ENCODE results near the gene CLIP2. TPM values are rescaled to one million over a fixed set of nuclear protein-coding genes. Genes with fewer than 3 reads are reported as not detected.
A peak's percentile ranks its signal among the peaks of the same experiment; 100 is the strongest.
"Not testable (repeated sequence)": the region's sequence is repeated elsewhere in the genome, so short reads cannot be mapped to it uniquely, and the experiment has no call there.

Gene CLIP2
- total RNA-seq, 1 donor from 2014 or later: 24.3 TPM

GRCh38 chr7:74312418-74313028 is 23.3 kb downstream of the CLIP2 start:
- no peak for DNase-seq
- ATAC-seq: no peak
- intact Hi-C loops (cut with DNase I): no loop called here
- no peaks in the 10 kb centered on the region for H3K36me3 ChIP-seq
- H3K27me3 ChIP-seq: no peaks in the 10 kb centered on the region
- H3K4me3 ChIP-seq: no peak overlapping the region
- H3K4me1 ChIP-seq: no peaks in the 10 kb centered on the region
- TF ChIP-seq, protein P1, sequence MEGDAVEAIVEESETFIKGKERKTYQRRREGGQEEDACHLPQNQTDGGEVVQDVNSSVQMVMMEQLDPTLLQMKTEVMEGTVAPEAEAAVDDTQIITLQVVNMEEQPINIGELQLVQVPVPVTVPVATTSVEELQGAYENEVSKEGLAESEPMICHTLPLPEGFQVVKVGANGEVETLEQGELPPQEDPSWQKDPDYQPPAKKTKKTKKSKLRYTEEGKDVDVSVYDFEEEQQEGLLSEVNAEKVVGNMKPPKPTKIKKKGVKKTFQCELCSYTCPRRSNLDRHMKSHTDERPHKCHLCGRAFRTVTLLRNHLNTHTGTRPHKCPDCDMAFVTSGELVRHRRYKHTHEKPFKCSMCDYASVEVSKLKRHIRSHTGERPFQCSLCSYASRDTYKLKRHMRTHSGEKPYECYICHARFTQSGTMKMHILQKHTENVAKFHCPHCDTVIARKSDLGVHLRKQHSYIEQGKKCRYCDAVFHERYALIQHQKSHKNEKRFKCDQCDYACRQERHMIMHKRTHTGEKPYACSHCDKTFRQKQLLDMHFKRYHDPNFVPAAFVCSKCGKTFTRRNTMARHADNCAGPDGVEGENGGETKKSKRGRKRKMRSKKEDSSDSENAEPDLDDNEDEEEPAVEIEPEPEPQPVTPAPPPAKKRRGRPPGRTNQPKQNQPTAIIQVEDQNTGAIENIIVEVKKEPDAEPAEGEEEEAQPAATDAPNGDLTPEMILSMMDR (IDR thresholded peaks at IDR 0.05): no peak
- no peak overlapping the region for H3K27ac ChIP-seq
- no peaks in the 10 kb centered on the region for H3K9me3 ChIP-seq

DNA sequence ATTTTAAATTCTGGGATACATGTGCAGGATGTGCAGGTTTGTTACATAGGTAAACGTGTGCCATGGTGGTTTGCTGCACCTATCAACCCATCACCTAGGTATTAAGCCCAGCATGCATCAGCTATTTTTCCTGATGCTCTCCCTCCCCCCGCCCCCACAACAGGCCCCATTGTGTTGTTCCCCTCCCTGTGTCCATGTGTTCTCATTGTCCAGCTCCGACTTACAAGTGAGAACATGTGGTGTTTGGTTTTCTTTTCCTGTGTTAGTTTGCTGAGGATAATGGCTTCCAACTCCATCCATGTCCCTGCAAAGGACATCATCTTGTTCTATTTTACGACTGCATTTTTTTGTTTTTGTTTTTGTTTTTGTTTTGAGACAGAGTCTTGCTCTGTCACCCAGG is 26.7 kb downstream of the CLIP2 start:
- not testable (repeated sequence) for DNase-seq, ATAC-seq

DNA sequence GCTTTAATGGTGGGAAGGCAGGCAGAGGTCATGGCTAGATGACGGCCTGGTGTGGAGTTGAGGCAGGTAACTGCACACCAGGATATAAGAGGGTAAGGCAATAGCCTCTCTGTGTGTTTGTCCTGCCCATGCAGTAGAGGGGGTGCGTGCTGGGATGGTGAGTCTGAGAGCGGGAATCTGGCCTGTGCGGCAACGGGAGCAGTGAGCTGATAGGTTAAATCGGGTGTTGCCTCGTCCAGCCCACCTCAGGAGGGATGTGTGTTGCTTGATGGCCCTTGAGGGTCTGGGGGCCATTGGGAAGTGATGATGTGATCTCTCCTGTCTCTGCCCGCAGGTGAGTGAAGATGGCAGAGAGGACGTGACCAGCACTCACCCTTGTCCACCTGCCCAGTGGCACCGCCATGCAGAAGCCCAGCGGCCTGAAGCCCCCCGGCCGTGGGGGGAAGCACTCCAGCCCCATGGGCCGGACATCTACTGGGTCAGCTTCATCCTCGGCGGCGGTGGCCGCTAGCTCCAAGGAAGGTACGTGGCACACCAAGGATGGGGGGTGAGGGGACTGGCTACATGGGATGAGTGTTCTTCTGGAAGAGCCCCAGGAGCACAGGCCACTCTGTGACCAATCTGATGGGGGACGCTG is 28.1 kb downstream of the CLIP2 start:
- no peak overlapping the region for H3K4me3 ChIP-seq
- ATAC-seq: peak; percentile 10
- intact Hi-C loops (cut with DNase I): no loop called here
- H3K9me3 ChIP-seq: no peaks in the 10 kb centered on the region
- DNase-seq: no peak
- TF ChIP-seq, protein P1 (IDR thresholded peaks at IDR 0.05): no peak
- H3K27ac ChIP-seq: no peak overlapping the region
- no peaks in the 10 kb centered on the region for H3K36me3 ChIP-seq
- H3K4me1 ChIP-seq: no peaks in the 10 kb centered on the region
- H3K27me3 ChIP-seq: no peaks in the 10 kb centered on the region

More for the DNA sequence above, 26.7 kb downstream of the CLIP2 start:
- intact Hi-C loops (cut with DNase I); H3K4me1 ChIP-seq; H3K36me3 ChIP-seq; H3K27me3 ChIP-seq; H3K4me3 ChIP-seq; H3K9me3 ChIP-seq; H3K27ac ChIP-seq: not testable (repeated sequence)

DNA sequence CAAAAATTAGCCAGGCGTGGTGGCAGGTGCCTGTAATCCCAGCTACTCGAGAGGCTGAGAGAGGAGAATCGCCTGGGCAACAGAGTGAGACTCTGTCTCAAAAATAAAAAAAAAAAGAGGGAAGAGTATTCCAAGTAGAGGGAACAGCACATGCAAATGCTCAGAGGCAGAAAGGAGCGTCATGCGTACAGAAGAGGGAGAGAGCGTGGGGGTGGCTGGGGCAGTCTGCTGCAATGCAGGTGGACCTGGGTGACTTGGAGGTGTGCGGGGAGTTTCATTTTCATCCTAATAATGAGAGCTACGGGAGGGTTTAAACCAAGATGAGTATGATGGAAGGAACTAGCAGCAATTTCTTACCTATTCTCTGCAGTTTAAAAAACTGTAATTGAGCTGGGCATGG is 28.8 kb downstream of the CLIP2 start:
- Histone ChIP-seq H3K27me3 (no peaks in the 10 kb centered on the region), H3K4me1 (no peaks in the 10 kb centered on the region), H3K4me3 (no peak overlapping the region), H3K36me3 (no peaks in the 10 kb centered on the region), H3K9me3 (no peaks in the 10 kb centered on the region), H3K27ac (no peak overlapping the region)
- intact Hi-C loops (cut with DNase I): no loop called here
- TF ChIP-seq, protein P1 (IDR thresholded peaks at IDR 0.05): no peak
- ATAC-seq (no peak), DNase-seq (no peak)

- TF ChIP-seq, protein P1 (IDR thresholded peaks at IDR 0.05): no peak
- peak; percentile 46 for ATAC-seq
Measured at GRCh38 chr7:74320645-74321221, 31.5 kb downstream of the CLIP2 start.

GRCh38 chr7:74322892-74323291 is 33.7 kb downstream of the CLIP2 start:
- H3K36me3 ChIP-seq; intact Hi-C loops (cut with DNase I); H3K27me3 ChIP-seq: not testable (repeated sequence)

More at GRCh38 chr7:74320645-74321221, 31.5 kb downstream of the CLIP2 start:
- DNase-seq: no peak
- Histone ChIP-seq H3K27me3 (no peaks in the 10 kb centered on the region), H3K36me3 (no peaks in the 10 kb centered on the region), H3K4me1 (no peaks in the 10 kb centered on the region), H3K4me3 (no peak overlapping the region), H3K27ac (no peak overlapping the region), H3K9me3 (no peaks in the 10 kb centered on the region)
- intact Hi-C loops (cut with DNase I): no loop called here

More at GRCh38 chr7:74322892-74323291, 33.7 kb downstream of the CLIP2 start:
- H3K27ac ChIP-seq, H3K4me3 ChIP-seq, H3K4me1 ChIP-seq, ATAC-seq, DNase-seq, H3K9me3 ChIP-seq: not testable (repeated sequence)
